ENCODE data around the gene TRAM2.

TRAM2 gene

DNA sequence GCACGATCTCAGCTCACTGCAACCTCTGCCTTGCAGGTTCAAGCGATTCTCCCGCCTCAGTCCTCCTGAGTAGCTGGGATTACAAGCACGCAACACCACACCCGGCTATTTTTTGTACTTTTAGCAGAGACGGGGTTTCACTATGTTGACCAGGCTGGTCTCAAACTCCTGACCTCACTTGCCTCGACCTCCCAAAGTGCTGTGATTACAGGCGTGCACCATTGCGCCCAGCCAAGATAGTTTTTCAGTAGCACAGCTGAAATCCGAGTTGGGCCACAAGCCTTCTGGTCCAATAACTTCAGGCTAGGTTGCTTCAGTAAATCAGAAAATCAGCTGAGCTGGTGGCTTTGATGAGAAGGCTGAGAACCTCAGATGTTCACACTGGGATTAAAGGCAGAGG lies 65.7 kb downstream of the TRAM2 start:
- TF ChIP-seq TAF1 (IDR thresholded peaks at IDR 0.05; ENCODE audit: low read depth) (no peak), FOXM1 (IDR thresholded peaks at IDR 0.05; ENCODE audit: borderline replicate concordance, low read depth) (no peak), TCF12 (IDR thresholded peaks at IDR 0.05; ENCODE audit: low read depth) (no peak), MAX (IDR thresholded peaks at IDR 0.05) (no peak), REST (IDR thresholded peaks at IDR 0.05; ENCODE audit: low read depth) (no peak), EP300 (IDR thresholded peaks at IDR 0.05; ENCODE audit: borderline replicate concordance) (no peak)

DNA sequence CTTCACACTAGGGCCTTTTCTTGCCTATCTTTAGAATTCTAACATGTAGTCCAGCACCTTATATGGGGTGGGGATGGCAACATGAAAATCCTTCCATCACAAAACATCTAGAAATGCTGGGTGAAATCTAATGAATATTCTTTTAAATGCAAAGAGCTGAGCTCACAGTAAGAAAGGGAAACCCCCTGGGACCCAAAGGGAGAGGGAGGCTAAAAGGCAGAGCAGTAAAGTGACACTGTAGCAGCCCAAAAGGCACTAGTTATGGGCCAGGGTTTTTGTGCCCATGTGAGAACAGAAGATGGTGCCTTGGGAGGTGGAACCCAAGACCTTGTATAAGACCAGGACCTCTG lies 66.7 kb downstream of the TRAM2 start:
- TF ChIP-seq EGR1 (IDR thresholded peaks at IDR 0.05): no peak
- TF ChIP-seq CEBPB (IDR thresholded peaks at IDR 0.05): no peak
- TF ChIP-seq TAF1 (IDR thresholded peaks at IDR 0.05; ENCODE audit: low read depth): no peak
- no peak for TF ChIP-seq NFIC (IDR thresholded peaks at IDR 0.05)
- TF ChIP-seq TEAD4 (IDR thresholded peaks at IDR 0.05): no peak

DNA sequence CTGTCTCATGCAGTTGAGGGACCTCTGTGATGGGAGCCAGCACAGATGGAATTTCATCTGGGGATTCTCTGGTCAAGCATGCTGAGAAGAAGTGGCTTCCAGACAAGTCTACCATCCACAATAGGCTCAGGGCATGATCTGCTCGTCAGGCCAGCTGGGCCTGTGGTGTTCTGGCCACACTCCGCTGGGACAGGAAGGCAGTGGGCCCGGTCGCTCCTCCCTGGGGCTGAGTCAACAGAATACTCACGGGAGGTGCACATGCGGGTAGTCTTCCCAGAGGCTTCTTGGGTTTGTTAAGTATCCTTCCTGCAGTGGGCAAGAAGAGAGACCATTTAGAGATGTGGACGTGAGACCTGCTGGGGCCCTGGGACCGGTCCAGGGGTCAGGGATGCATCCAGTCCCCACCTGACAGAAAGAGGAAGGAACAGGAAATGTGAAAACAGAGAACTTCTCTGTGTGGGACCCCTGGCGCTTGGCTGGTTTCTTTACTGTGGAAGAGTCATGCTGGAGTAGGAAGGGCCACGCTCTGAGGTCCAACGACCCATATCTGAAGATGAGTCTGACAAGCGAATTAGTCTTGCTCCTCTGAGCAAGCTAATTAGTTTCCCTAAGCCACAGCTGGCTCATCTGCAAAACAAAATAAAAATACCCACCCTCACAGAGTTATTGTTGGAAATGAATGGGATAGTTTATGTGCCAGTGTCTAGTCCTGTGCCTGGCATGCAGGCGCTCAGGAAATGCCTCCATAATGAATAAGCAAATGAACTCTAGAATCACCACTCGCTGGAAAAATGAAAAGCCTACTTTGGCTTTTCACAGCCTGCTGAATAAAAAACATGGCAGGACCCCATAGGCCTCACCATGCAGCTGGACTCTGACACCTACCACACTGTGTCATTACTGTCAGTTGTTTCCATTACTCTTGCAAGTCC lies 67.3 kb downstream of the TRAM2 start:
- TF ChIP-seq NFIC (IDR thresholded peaks at IDR 0.05): no peak
- no peak for TF ChIP-seq TEAD4 (IDR thresholded peaks at IDR 0.05)
- TF ChIP-seq TCF12 (IDR thresholded peaks at IDR 0.05; ENCODE audit: low read depth): no peak
- TF ChIP-seq EP300 (IDR thresholded peaks at IDR 0.05; ENCODE audit: borderline replicate concordance): no peak
- no peak for TF ChIP-seq ZBTB7A (IDR thresholded peaks at IDR 0.05; ENCODE audit: low read depth)
- TF ChIP-seq REST (IDR thresholded peaks at IDR 0.05; ENCODE audit: low read depth): no peak
- no peak for TF ChIP-seq MAX (IDR thresholded peaks at IDR 0.05)
- no peak for TF ChIP-seq CREB1 (IDR thresholded peaks at IDR 0.05; ENCODE audit: low read depth)
- no peak for TF ChIP-seq FOXM1 (IDR thresholded peaks at IDR 0.05; ENCODE audit: borderline replicate concordance, low read depth)
- no peak for TF ChIP-seq TAF1 (IDR thresholded peaks at IDR 0.05; ENCODE audit: low read depth)
- no peak for TF ChIP-seq CEBPB (IDR thresholded peaks at IDR 0.05)
- no peak for TF ChIP-seq YY1 (IDR thresholded peaks at IDR 0.05; ENCODE audit: low read depth)
- TF ChIP-seq EGR1 (IDR thresholded peaks at IDR 0.05): no peak
- TF ChIP-seq, protein P1, sequence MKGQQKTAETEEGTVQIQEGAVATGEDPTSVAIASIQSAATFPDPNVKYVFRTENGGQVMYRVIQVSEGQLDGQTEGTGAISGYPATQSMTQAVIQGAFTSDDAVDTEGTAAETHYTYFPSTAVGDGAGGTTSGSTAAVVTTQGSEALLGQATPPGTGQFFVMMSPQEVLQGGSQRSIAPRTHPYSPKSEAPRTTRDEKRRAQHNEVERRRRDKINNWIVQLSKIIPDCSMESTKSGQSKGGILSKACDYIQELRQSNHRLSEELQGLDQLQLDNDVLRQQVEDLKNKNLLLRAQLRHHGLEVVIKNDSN (IDR thresholded peaks at IDR 0.05): no peak
- TF ChIP-seq RAD21 (IDR thresholded peaks at IDR 0.05; ENCODE audit: low read depth): no peak

GRCh38 chr6:52508261-52508739 lies 68.6 kb downstream of the TRAM2 start:
- TF ChIP-seq, protein P1 (IDR thresholded peaks at IDR 0.05): no peak
- TF ChIP-seq ZBTB7A (IDR thresholded peaks at IDR 0.05; ENCODE audit: low read depth) (no peak), MAX (IDR thresholded peaks at IDR 0.05) (no peak), TCF12 (IDR thresholded peaks at IDR 0.05; ENCODE audit: low read depth) (no peak), EP300 (IDR thresholded peaks at IDR 0.05; ENCODE audit: borderline replicate concordance) (no peak), EGR1 (IDR thresholded peaks at IDR 0.05) (no peak), NFIC (IDR thresholded peaks at IDR 0.05) (no peak), CEBPB (IDR thresholded peaks at IDR 0.05) (no peak), RAD21 (IDR thresholded peaks at IDR 0.05; ENCODE audit: low read depth) (no peak), TEAD4 (IDR thresholded peaks at IDR 0.05) (no peak), YY1 (IDR thresholded peaks at IDR 0.05; ENCODE audit: low read depth) (no peak), CREB1 (IDR thresholded peaks at IDR 0.05; ENCODE audit: low read depth) (no peak), FOXM1 (IDR thresholded peaks at IDR 0.05; ENCODE audit: borderline replicate concordance, low read depth) (no peak), REST (IDR thresholded peaks at IDR 0.05; ENCODE audit: low read depth) (no peak), TAF1 (IDR thresholded peaks at IDR 0.05; ENCODE audit: low read depth) (no peak)

Data from Ishikawa (cell line).